GOT3 (cell line): Measurements from ENCODE around the gene GSTO2.
"Not testable (repeated sequence)": the region's sequence is repeated elsewhere in the genome, so short reads cannot be mapped to it uniquely, and the experiment has no call there.

ENCODE experiments used
- DNase-seq: peaks from one replicate; lab custom pipeline; 2025; ENCODE audit warnings: mixed read lengths; lab: John Stamatoyannopoulos, UW

GSTO2 gene

DNA sequence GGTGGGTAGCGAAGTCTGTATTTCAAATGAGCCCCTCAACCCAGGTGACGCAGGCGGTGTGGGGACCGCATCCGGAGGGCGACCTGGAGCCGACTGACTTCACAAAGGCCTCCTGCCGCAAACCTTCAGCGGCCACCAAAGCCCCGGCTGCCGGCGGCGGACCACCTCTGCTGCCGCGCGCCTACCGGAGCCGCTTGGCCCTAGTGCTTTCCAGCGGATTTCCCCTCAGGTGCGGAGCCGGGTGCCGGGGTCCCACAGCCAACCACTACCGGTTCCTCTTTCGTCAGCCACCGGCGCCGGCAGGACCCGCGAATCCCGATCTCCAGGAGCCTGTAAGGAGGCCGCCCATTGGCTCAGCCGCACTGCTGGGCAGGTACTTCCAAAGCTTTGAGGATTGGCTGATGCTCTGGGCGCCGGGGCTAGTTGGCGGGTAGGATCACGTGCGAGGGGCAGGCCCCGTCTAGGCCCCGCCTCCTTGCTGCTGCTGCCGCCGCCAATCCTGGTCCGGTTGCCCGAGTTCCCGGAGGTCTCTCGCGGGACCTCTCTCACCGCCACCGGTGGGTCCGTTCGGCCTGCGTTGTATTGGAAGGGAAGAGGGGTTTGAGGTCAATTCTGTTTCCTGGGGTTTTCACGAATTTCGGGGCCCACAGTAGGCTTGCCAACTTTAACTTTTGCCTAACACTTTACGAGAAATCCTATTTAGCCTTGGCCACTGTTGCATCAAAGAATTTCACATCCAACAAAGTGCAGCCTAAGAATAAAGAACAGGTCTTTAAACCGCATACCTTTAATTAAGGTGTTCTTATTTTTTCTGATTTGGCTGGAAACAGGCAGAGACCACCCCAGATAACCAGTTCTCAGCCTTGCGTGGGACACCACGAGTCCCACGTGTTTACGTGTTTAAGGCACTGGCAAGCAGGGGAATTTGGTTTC is at the start of gene GSTO2:
GSTO2 (plus strand) TSS at position 472 of the 933 bp plus-strand sequence. CDS start 5,732 bp downstream, outside the sequence.
- DNase-seq = peak; percentile 93

- no peak for DNase-seq
These were observed 48.5 kb upstream of the GSTO2 start for GRCh38 chr10:104220522-104220921.

DNA sequence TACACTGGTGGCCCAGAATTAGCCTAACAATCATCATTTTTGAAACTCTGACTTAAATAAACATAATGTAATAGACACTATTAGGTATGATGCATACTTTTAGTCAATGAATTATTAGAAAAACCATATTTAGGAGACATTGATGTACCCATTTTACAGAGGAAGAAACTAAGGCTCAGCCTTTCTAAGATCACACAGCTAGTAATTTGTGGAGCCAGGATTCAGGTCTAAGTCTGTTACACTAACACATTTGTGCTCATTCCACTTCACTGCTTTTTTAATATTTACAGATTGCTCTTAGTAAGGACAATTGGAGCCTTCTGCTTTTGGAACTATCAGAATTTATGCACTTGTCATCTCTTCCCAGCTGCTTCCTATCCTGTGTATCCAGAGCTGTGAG is 45.7 kb upstream of the GSTO2 start:
- no peak for DNase-seq

- no peak for DNase-seq
These were observed 38.5 kb upstream of the GSTO2 start for GRCh38 chr10:104230490-104230889.

- peak; percentile 84 for DNase-seq
These were observed 37.0 kb upstream of the GSTO2 start, which contains the start of gene CFAP43 for GRCh38 chr10:104231784-104232612. CFAP43 (minus strand) TSS chr10:104232364; CDS start chr10:104232246, 118 bp downstream.

GRCh38 chr10:104232613-104233102 is 36.3 kb upstream of the GSTO2 start:
- DNase-seq = no peak

GRCh38 chr10:104233817-104234216 is 35.2 kb upstream of the GSTO2 start:
- DNase-seq = no peak

- no peak for DNase-seq
These were observed 34.0 kb upstream of the GSTO2 start for GRCh38 chr10:104234934-104235333.

DNA sequence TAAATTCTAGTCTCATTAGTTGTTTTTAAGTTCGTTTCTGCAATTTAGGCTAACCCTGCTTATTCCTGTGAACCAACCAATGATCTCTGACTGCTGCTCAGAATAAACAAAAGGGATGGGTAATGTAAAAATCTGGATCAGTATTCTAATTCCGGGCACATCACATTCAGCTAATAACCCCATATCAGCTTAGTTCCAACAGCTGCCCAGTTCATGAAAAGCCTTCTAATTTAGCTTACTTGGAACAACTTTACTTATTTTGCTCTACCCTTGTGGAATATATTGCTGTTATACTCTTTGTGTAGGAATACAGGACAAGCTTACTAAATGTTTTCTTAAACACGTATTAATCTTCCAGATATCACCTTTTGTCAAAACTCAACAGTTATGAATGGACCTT is 33.2 kb upstream of the GSTO2 start:
- DNase-seq = no peak

DNA sequence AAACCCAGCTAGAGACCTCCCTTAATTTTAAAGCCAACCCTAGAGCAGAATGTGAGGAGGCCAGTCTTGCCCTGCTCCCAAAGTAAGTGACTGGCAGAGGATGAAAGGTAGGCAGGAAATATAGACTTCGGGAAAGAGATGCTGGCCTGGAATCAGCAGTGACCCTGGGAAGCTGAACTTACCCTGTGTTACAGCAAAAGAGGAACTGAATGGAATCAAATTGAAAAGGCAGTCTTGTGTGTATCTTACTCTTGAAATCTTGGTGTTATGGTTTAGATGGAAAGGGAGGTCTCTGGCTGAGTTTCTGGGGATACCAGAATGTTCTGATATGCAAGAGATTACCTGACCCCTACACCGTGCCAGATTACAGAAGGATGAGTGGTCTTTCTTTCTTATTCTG is 28.9 kb upstream of the GSTO2 start:
- DNase-seq = no peak

DNA sequence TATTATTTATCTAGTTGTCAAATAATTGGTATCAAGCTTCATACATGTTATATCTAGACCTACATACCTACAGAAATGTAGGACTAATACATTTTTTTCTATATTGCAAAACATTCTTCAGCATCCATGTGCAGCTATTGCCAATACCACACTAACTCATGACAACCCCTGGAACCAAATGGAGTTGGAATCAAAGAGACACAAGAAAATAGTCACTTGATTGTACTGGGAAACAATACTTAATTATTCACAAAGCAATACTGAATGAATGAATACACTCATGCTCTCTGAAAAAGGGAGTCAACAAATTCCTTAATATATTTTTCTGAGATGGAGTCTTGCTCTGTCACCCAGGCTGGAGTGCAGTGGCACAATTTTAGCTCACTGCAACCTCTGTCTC is 26.4 kb upstream of the GSTO2 start:
- no peak for DNase-seq

- not testable (repeated sequence) for DNase-seq
These were observed 26.0 kb upstream of the GSTO2 start for GRCh38 chr10:104243009-104243408.

- DNase-seq = no peak
These were observed 25.5 kb upstream of the GSTO2 start for GRCh38 chr10:104243512-104243911.

DNA sequence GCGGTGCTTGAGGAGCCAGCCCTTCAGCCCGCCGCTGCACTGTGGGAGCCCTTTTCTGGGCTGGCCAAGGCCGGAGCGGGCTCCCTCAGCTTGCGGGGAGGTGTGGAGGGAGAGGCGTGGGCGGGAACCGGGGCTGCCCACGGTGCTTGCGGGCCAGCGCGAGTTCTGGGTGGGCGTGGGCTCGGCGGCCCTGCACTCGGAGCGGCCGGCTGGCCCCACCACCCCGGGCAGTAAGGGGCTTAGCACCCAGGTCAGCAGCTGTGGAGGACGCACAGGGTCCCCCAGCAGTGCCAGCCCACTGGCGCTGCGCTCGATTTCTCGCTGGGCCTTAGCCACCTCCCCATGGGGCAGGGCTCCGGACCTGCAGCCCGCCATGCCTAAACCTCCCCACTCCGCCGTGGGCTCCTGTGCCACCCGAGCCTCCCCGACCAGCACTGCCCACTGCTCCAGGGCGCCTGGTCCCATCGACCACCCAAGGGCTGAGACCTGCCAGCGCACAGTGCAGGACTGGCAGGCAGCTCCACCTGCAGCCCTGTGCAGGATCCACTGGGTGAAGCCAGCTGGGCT is 23.8 kb upstream of the GSTO2 start:
- no peak for DNase-seq

DNA sequence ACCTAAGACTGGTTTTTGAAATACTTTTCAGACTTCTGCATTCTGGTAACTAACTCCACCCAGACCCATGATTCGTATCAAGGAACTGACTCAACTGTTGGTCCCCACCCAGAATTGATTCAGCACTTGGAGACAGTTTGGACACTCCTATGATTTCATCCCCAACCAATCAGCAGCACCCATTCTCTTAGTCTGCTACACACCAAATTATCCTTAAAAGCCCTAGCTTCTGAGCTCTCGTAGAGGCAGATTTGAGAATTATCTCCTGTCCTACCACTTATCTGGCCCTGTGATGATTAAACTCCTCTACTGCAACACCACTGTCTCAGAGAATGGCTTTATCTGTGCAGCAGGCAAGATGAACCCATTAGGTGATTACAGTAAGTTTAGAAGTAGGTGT is 22.0 kb upstream of the GSTO2 start:
- no peak for DNase-seq

DNA sequence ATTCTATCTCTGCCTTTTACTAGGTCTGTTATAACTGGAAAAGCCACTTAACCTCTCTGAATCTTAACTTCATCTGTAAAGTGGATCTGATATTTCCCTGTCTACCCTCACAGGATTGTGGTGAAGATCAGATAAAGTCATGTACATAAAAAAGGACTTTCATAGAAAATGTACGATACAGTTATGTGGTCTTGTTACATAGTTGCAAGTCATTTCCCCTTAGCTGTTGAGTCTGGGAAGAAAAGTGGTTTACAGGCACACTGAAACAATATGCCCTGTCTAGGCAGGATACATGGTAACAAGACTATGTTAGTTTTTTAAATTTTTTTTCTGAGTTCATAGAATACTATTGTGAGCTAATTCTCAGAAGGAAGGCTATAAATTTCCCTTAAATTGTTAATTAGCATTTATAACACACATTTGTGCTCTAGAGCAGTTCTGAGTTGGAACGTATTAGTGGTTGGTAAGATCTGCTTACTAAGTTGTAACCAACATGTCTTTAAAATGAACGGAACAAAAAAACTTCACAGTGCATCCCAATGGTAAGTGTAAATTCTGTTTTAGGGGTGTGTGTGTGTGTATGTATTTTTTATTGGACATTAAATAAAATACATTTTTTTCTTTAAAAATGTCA is 21.4 kb upstream of the GSTO2 start:
- no peak for DNase-seq

GRCh38 chr10:104248931-104249330 is 20.1 kb upstream of the GSTO2 start:
- not testable (repeated sequence) for DNase-seq

DNA sequence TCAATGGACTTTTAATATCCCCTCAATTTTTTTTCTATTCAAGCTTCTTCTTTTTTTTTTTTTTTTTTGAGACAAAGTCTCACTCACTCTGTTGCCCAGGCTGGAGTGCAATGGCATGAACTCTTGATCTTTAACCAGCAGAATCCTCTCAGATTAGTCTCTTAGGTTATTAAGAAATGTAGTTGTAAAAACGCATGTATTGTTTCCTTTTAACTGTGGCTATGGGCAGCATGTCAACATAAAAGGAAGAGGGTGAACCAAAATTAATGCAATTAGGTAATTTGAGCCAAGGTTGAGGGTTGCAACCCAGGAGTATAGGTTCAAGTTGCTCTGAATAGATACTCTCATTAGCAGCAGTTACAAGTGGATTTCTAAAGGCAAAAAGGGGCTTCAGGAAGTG is 18.6 kb upstream of the GSTO2 start:
- DNase-seq = no peak

DNA sequence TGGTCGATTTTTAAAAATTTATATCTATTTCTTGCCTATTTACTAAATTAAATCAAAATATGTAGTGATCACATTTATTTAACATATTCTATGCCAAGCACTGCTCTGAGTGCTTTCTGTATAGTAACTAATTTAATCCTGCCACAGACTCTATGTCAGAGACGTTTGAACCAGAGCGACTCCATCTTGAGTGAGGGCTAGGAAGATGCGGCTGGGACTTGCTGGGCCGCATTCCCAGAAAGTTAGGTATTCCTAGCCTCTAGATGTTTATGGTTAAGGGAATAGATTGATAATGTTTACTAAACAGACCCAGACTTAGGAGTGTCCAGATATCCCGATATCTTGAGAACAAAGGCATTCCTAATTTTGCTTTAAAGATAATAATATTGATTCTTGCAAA is 17.5 kb upstream of the GSTO2 start:
- no peak for DNase-seq

- DNase-seq = no peak
These were observed 16.6 kb upstream of the GSTO2 start for GRCh38 chr10:104252368-104252767.

DNA sequence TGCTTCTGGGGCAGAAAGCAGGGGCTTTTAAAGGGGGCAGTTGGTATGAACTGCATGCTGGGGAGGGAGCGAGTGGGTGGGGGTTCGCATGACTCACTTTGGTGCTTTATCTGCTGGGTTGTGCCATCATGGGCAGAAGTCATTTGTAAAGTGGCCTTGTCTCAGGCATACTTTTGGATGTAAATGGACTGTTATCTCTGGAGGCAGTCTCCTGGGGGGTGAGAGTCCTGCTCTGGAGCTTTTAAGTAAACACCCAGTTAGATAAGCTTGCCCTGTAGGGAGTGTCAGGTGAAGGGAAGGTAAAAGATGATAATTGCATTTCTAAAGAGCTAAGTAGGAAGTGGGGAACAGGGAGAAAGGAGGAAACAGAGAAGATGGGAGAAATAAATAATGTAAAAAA is 15.9 kb upstream of the GSTO2 start:
- no peak for DNase-seq
